GM18909 (cell line): ENCODE measurements around the gene NR5A2.
"Not testable (repeated sequence)": the region's sequence is repeated elsewhere in the genome, so short reads cannot be mapped to it uniquely, and the experiment has no call there.

ENCODE experiments used
- ATAC-seq: cut with Tn5 transposase; IDR thresholded peaks from one replicate; pipeline ENCODE4 v1.9.1; 2021; ENCODE audit warnings: mild to moderate bottlenecking; ENCODE audit not compliant: unreplicated experiment, poor library complexity

The NR5A2 gene

GRCh38 chr1:200184196-200184595, 156.7 kb downstream of the NR5A2 start:
- ATAC-seq = no peak

GRCh38 chr1:200185191-200185590, 157.7 kb downstream of the NR5A2 start:
- not testable (repeated sequence) for ATAC-seq

- not testable (repeated sequence) for ATAC-seq
Measured at GRCh38 chr1:200187332-200187731, 159.8 kb downstream of the NR5A2 start.

- ATAC-seq = no peak
Measured at GRCh38 chr1:200191993-200192392, 164.5 kb downstream of the NR5A2 start.

- no peak for ATAC-seq
Measured at GRCh38 chr1:200194477-200194876, 167.0 kb downstream of the NR5A2 start.

- ATAC-seq = no peak
Measured at GRCh38 chr1:200198236-200198635, 170.7 kb downstream of the NR5A2 start.

GRCh38 chr1:200205216-200205995, 177.9 kb downstream of the NR5A2 start:
- no peak for ATAC-seq

- no peak for ATAC-seq
Measured at GRCh38 chr1:200206340-200206739, 178.8 kb downstream of the NR5A2 start.

- no peak for ATAC-seq
Measured at GRCh38 chr1:200206761-200207160, 179.3 kb downstream of the NR5A2 start.

- ATAC-seq = peak; percentile 96
Measured at GRCh38 chr1:200207711-200208126, 180.2 kb downstream of the NR5A2 start.

- ATAC-seq = no peak
Measured at GRCh38 chr1:200211157-200211556, 183.6 kb downstream of the NR5A2 start.

- no peak for ATAC-seq
Measured at GRCh38 chr1:200213392-200213791, 185.9 kb downstream of the NR5A2 start.

- ATAC-seq = no peak
Measured at GRCh38 chr1:200213921-200214320, 186.4 kb downstream of the NR5A2 start.

GRCh38 chr1:200215350-200215749, 187.8 kb downstream of the NR5A2 start:
- ATAC-seq = no peak

GRCh38 chr1:200217703-200218102, 190.2 kb downstream of the NR5A2 start:
- no peak for ATAC-seq

GRCh38 chr1:200221614-200222282, 194.2 kb downstream of the NR5A2 start:
- no peak for ATAC-seq

GRCh38 chr1:200223207-200223606, 195.7 kb downstream of the NR5A2 start:
- ATAC-seq = no peak

- no peak for ATAC-seq
Measured at GRCh38 chr1:200223613-200224012, 196.1 kb downstream of the NR5A2 start.

- no peak for ATAC-seq
Measured at GRCh38 chr1:200224315-200224714, 196.8 kb downstream of the NR5A2 start.

GRCh38 chr1:200226268-200226968, 198.9 kb downstream of the NR5A2 start:
- no peak for ATAC-seq

- ATAC-seq = no peak
Measured at GRCh38 chr1:200226969-200227303, 199.4 kb downstream of the NR5A2 start.
